Mucosa of stomach (tissue), 1 donor: ENCODE data around the gene RWDD1.
A peak's percentile ranks its signal among the peaks of the same experiment; 100 is the strongest.

Source experiments
- H3K27me3 ChIP-seq: one replicate; pipeline ENCODE4 v1.7.0; 2013; ENCODE audit warnings: mild to moderate bottlenecking, low read length; ENCODE audit not compliant: control insufficient read depth, insufficient read depth
- H3K36me3 ChIP-seq: one replicate; pipeline ENCODE4 v1.7.0; 2013; ENCODE audit warnings: low read length; ENCODE audit not compliant: control insufficient read depth, insufficient read depth
- H3K4me1 ChIP-seq: one replicate; pipeline ENCODE4 v1.7.0; 2013; ENCODE audit warnings: mild to moderate bottlenecking, low read length; ENCODE audit not compliant: control insufficient read depth, insufficient read depth
- H3K4me3 ChIP-seq: one replicate; pipeline ENCODE4 v1.7.0; 2013; ENCODE audit warnings: low read length
- H3K9ac ChIP-seq: one replicate; pipeline ENCODE4 v1.7.0; 2013; ENCODE audit warnings: mild to moderate bottlenecking, low read length, moderate library complexity
- H3K9me3 ChIP-seq: one replicate; pipeline ENCODE4 v1.7.0; 2013; ENCODE audit warnings: mild to moderate bottlenecking, low read length, moderate library complexity; ENCODE audit not compliant: control insufficient read depth
- donor health status: Pancreatic carcinoma.

RWDD1 gene

DNA sequence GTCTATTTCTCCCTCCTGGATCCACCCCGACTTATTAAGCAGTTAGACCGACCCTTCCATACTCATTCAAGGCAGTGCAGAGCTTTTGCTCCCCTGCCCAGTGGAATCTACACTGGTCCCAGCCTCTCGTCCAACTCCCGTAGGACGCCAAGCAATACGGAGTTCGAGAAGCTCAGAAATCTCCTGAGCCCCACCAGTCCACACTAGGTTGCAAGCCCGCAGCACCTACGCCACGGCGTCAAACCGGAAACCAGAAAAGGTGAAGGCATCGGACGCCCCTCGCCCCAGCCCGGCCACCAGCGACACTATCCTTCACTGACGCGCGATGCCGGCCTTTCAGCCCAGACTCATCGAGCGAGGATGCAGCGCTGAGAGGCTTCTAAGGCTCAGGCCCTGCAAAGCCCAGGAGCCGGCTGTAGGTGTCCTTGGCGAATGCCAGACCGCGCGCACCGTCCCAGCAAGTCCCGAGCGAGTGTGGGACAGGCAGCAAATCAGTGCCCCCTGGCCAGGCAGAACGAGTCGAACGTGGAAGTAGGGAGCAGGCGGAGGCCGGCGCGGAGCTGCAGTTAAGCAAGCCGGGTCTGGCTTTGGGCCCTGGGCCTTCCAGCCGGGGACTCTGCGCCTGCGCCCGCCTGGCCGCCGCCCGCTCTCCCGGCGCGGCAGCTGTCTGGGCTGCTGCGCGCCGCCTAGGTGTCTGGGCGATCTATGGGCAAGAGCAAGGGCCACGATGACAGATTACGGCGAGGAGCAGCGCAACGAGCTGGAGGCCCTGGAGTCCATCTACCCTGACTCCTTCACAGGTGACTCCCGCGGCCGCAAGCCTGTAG, at the start of gene RWDD1:
Gene RWDD1 (plus strand): TSS at position 649 of the 827 bp plus-strand sequence. CDS start 79 bp downstream, at position 728.
- H3K27me3 ChIP-seq, result no peaks in the 10 kb centered on the region
- H3K9me3 ChIP-seq, result no peaks in the 10 kb centered on the region
- no peaks in the 10 kb centered on the region for H3K4me1 ChIP-seq
- H3K36me3 ChIP-seq, result no peaks in the 10 kb centered on the region
- H3K4me3 ChIP-seq, result peak within 1 kb of the TSS; percentile 82
- H3K9ac ChIP-seq, result peak within 1 kb of the TSS; percentile 97

GRCh38 chr6:116522896-116523295, 48.4 kb upstream of the RWDD1 start:
- Histone ChIP-seq H3K27me3 (no peaks in the 10 kb centered on the region), H3K4me3 (no peak overlapping the region), H3K9me3 (no peaks in the 10 kb centered on the region), H3K36me3 (no peaks in the 10 kb centered on the region), H3K9ac (no peak overlapping the region), H3K4me1 (no peaks in the 10 kb centered on the region)

GRCh38 chr6:116524236-116524635, 47.1 kb upstream of the RWDD1 start:
- H3K4me3 ChIP-seq, result no peak overlapping the region
- no peaks in the 10 kb centered on the region for H3K9me3 ChIP-seq
- H3K36me3 ChIP-seq, result no peaks in the 10 kb centered on the region
- no peaks in the 10 kb centered on the region for H3K4me1 ChIP-seq
- H3K9ac ChIP-seq, result no peak overlapping the region
- H3K27me3 ChIP-seq, result no peaks in the 10 kb centered on the region

DNA sequence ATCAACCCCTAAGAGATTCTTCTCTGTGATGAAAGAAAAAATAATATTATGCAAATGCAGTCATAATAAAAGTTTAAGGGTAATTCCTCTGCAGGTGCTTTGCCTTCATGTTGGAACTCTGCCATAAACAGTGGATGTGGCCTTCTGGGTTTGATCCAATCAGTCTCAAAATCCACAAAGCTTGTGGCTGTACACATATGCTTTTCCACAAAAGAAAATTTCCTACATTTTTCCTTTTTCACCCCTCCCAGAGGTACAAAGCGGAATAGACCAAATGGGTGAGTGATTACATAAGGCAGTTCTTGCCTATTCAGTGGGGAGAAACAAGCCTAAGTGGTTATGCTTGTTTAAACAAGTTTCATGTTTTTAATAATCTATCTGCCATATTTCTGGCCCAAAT, 43.2 kb upstream of the RWDD1 start:
- no peaks in the 10 kb centered on the region for H3K9me3 ChIP-seq
- no peak overlapping the region for H3K4me3 ChIP-seq
- peaks cover 6% of the 10 kb centered on the region for H3K4me1 ChIP-seq
- H3K9ac ChIP-seq, result no peak overlapping the region
- H3K27me3 ChIP-seq, result peaks cover 3% of the 10 kb centered on the region
- H3K36me3 ChIP-seq, result no peaks in the 10 kb centered on the region

- H3K4me1 ChIP-seq, result peaks cover 6% of the 10 kb centered on the region
- H3K9me3 ChIP-seq, result no peaks in the 10 kb centered on the region
- H3K36me3 ChIP-seq, result no peaks in the 10 kb centered on the region
- peaks cover 3% of the 10 kb centered on the region for H3K27me3 ChIP-seq
- H3K4me3 ChIP-seq, result no peak overlapping the region
- no peak overlapping the region for H3K9ac ChIP-seq
Observed at GRCh38 chr6:116528780-116529179, 42.5 kb upstream of the RWDD1 start.

DNA sequence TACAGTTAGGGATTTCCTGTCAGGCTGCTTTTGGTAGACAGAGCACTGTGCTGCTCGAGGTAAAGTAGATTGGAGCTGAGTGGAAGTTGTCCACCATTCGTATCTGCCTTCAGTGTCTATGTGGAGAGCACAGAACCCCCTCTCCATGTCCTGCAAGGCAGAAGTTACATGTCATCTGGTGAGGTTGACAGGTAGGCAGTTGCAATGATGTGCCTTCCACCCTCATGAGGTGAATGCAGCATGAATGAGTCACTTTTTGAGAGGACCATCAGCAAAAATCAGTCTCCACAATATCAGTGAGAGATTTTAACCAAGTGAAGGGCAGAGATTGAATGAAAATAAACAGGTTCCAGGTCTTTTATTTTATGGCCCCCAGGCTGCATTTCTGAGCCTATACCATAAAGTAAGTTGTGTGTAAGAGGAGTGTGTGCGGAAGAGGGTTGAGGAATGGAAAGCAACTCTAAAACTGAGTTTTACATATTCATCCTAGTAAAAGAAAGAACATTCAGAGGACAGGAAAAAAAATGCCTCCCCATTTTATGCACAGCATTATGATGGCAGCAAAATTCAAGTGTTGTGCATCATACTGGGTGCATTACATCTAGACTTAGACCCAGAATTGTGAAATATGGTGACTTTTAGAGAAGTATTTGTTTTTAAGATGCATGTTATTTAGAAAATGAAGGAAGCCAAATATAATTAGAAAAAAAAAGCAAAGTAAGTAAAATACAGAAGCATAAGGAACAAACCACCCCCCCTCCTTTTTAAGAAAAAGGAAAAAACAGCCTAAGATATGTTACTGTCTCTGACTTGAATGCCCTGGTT, 41.6 kb upstream of the RWDD1 start:
- peaks cover 3% of the 10 kb centered on the region for H3K27me3 ChIP-seq
- H3K9ac ChIP-seq, result no peak overlapping the region
- H3K4me1 ChIP-seq, result peaks cover 6% of the 10 kb centered on the region
- H3K4me3 ChIP-seq, result no peak overlapping the region
- no peaks in the 10 kb centered on the region for H3K9me3 ChIP-seq
- no peaks in the 10 kb centered on the region for H3K36me3 ChIP-seq

DNA sequence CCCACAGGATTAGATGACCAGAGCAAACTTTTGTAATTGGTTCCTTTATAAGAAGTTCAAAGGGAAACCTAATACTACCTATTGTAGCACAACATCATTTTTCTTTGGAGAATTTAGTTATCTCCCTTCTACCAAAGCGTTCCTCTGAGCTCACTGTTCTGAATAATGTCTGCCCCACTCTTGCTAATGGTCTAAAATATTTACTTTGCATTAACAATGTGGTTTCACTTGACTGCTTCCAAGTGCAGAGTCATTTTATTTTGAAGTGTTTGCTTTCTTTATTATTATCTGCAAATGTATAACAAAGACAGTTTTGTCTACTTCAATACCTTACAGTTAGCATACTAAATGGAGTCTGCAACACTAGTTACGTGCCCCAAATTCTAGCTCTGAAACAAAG, 40.9 kb upstream of the RWDD1 start:
- H3K4me1 ChIP-seq, result peaks cover 6% of the 10 kb centered on the region
- no peak overlapping the region for H3K4me3 ChIP-seq
- H3K27me3 ChIP-seq, result peaks cover 3% of the 10 kb centered on the region
- no peaks in the 10 kb centered on the region for H3K36me3 ChIP-seq
- no peak overlapping the region for H3K9ac ChIP-seq
- H3K9me3 ChIP-seq, result no peaks in the 10 kb centered on the region

DNA sequence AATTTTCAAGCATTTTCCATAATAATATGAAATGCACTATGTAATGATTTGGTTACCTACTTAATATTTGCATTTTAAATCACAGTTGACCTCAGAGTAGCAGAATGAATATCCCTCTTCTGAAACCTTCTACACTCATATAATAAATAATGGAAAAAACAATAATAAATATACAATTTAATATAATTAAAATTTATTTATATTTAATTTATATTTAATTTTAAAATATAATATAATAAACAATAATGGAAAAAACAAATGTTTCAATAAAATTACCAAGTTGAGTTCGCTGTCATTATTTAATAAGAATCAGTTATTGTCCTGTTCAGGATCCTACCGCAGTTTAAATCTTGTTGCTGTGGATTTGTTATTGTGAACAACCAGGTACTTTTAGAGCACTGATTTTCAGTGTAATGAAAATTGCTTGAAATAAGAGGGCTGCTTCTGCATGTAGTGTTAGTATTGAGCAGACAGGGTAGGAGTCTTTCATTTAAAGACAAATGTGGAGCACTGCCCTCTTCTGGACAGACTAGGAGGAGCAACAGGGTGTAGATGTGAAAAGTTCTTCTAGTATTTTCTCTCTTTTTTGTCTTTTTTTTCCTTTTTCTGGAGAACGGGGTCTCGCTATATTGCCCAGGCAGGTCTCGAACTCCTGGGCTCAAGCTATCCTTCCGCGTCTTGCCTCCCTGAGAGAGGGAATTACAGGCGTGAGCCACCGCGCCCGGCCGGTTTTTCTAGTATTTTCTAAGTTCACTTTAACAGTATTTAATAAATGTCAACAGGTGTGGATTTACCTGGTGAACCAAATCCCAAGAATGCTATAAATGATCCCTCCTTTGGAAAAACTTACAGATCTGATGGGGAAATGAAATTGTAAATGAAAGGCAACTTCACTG, 39.4 kb upstream of the RWDD1 start:
- Histone ChIP-seq H3K36me3 (no peaks in the 10 kb centered on the region), H3K27me3 (peaks cover 3% of the 10 kb centered on the region), H3K9ac (no peak overlapping the region), H3K4me3 (no peak overlapping the region), H3K4me1 (peaks cover 6% of the 10 kb centered on the region), H3K9me3 (no peaks in the 10 kb centered on the region)

GRCh38 chr6:116533233-116533957, 37.9 kb upstream of the RWDD1 start:
- H3K9me3 ChIP-seq, result no peaks in the 10 kb centered on the region
- H3K36me3 ChIP-seq, result no peaks in the 10 kb centered on the region
- peaks cover 6% of the 10 kb centered on the region for H3K4me1 ChIP-seq
- no peak overlapping the region for H3K4me3 ChIP-seq
- H3K9ac ChIP-seq, result no peak overlapping the region
- H3K27me3 ChIP-seq, result peaks cover 3% of the 10 kb centered on the region

DNA sequence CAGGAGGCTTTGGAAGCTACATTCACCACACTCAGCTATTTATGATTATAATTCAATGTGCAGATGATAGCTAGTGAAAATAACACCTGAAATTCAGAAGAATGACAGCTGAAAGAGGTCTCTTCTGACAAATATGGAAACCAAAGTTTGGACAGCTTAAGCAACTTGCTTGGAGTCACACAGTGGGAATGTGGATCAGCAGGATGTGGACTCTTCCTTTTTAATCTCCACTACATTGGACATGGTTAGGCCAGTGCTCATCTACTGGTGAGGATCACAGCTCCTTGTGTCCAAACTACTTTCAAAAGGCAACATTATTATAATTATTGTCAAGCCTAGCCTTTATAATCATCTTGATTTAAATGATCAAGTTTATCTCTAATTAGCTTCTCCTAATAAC, 36.2 kb upstream of the RWDD1 start:
- Histone ChIP-seq H3K27me3 (peaks cover 3% of the 10 kb centered on the region), H3K36me3 (no peaks in the 10 kb centered on the region), H3K4me3 (no peak overlapping the region), H3K9me3 (no peaks in the 10 kb centered on the region), H3K9ac (no peak overlapping the region), H3K4me1 (peaks cover 6% of the 10 kb centered on the region)

GRCh38 chr6:116536216-116536621, 35.1 kb upstream of the RWDD1 start:
- Histone ChIP-seq H3K36me3 (no peaks in the 10 kb centered on the region), H3K9ac (no peak overlapping the region), H3K4me1 (peaks cover 3% of the 10 kb centered on the region), H3K4me3 (no peak overlapping the region), H3K9me3 (no peaks in the 10 kb centered on the region), H3K27me3 (peaks cover 8% of the 10 kb centered on the region)
